GM11168 (cell line): ENCODE results near the gene CDH13.

Experiments
- in situ Hi-C: fragments of 300-500 bp; cut with MboI; formaldehyde crosslinking; loops from one replicate; pipeline ENCODE4 v1.12.0; 2022; ENCODE audit warnings: low sequenced_read_pairs; ENCODE audit not compliant: unreplicated experiment

The CDH13 gene

GRCh38 chr16:83552930-83553329 is 926.2 kb downstream of the CDH13 start:
- in situ Hi-C loops: no loop called here

- in situ Hi-C loops: no loop called here
Observed at GRCh38 chr16:83554096-83554495, 927.3 kb downstream of the CDH13 start.

GRCh38 chr16:83554540-83554939 is 927.8 kb downstream of the CDH13 start:
- in situ Hi-C loops: no loop called here

DNA sequence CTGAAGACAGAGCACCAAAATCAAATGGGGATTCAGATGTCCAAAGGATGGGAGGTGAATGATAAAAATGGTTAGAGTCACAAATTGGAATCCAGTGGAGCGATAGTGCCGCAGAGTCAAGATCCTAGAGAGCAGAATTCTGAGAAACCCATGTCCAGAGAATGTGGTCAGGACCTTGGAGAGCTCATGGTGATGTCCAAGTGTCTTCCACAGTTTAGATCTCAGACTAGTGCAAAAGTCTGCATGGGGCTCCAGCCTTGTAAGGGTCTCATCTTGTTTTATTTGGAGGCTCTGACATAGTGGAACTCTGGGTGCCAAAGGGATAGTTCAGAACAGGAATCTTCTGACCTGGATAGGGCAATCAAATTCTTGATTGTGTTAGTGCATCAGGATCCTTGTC is 935.1 kb downstream of the CDH13 start:
- in situ Hi-C loops: no loop called here

DNA sequence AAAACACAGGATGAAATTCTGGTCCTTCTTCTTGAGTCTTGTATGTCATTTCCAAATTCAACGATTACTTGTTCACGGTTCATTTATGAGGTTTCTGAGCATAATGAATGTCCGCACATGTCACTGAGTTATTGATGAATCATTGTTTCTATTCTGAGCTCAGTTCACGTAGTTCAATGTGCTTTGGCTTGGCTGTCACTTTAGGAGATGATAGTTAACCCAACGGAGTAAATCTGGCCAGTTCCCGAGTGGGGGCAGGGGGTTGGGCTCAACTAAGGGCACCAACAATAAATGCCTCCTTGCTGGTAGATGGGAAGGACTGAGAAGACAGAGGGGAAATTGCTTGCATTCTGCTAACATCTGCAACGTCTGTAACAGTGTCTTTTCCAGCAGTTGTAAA is 941.6 kb downstream of the CDH13 start:
- in situ Hi-C loops: no loop called here

DNA sequence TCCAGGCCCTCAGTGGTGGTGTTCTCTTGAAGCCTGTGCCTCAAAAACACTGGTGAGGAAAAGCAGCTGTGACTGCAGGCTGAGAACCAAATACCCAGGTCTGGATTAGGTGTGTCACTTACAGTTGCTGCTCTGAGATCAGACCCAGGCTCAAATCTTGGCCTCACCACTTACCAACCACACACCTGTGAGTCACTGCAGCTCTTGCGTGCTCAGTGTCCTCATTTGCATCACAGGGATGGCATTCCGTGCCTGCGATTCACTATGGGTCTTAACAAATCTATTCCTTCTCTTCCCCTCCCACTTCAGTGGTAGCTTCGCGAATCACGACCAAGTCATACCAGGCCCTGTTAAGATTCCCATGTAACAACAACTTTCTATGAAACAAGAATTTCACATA is 947.6 kb downstream of the CDH13 start:
- in situ Hi-C loops: no loop called here

DNA sequence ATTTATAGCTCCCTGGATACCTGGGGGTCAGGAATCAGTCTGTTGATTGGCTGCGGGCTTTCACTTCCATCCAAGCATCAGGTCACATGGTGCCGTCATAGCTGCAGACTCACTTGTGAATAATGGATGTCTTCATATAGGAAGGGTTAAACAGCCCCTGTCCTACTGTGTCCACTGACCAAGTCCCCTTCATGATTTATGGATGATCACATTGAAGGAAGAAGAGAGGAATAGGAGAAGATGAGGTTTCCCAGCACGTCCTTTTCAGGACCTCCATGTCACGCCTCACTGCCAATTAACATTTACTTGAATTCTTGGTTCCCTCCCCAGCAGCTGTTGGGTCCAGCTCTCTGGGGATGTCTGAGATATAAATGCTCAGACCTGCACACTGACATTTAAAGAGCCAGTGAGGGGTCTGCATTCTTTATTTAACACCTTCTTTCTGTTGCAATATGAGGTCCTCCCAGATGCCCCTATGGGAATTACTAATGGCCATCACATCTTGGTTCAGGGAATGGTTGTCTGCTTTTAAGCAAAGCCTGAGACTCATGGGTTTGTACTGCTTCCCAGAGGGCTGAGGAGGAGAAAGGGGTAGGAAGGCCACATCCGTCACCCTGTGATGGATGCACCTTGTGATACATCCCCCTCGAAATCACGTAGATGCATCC is 950.4 kb downstream of the CDH13 start:
- in situ Hi-C loops: no loop called here

GRCh38 chr16:83578171-83578570 is 951.4 kb downstream of the CDH13 start:
- in situ Hi-C loops: no loop called here

GRCh38 chr16:83579027-83579426 is 952.3 kb downstream of the CDH13 start:
- in situ Hi-C loops: no loop called here

DNA sequence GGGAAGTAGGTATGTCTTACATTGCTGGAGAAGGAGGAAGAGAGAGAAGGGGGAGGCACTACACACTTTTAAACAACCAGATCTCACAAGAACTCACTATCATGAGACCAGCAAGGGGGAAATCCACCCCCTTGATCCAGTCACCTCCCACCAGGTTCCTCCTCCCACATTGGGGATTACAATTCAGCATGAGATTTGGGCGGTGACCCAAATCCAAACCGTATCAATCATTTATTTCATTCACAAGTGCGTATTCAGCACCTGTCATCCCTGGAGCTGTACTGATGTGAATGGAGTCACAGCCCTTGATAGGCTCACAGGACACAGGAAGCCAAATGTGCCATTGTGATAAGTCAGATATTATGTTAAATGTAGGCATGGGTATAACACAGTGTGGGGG is 952.7 kb downstream of the CDH13 start:
- in situ Hi-C loops: no loop called here

- in situ Hi-C loops: no loop called here
Observed at GRCh38 chr16:83581082-83581481, 954.3 kb downstream of the CDH13 start.

GRCh38 chr16:83581994-83582747 is 955.4 kb downstream of the CDH13 start:
- in situ Hi-C loops: no loop called here

GRCh38 chr16:83586036-83586435 is 959.3 kb downstream of the CDH13 start:
- in situ Hi-C loops: no loop called here

GRCh38 chr16:83586461-83587200 is 959.9 kb downstream of the CDH13 start:
- in situ Hi-C loops: no loop called here

DNA sequence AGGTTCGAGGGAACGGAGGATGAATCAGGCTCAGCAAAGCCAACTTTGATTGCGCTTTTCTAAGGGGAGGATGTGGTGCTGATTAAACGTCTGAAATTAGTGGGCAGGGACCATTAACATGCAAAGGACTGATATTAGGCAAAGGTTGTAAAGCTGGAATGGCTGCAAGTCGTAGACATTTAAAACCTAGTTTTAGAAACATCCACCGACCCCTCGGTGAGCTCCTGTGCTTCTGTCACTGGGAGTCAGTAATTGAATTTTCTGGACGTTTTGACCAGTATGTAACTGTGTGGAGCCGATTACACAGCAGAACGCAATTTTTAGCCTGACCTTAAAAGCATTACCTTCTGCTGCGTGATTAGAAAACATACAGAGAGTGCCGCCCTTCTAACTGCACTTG is 960.4 kb downstream of the CDH13 start:
- in situ Hi-C loops: no loop called here

DNA sequence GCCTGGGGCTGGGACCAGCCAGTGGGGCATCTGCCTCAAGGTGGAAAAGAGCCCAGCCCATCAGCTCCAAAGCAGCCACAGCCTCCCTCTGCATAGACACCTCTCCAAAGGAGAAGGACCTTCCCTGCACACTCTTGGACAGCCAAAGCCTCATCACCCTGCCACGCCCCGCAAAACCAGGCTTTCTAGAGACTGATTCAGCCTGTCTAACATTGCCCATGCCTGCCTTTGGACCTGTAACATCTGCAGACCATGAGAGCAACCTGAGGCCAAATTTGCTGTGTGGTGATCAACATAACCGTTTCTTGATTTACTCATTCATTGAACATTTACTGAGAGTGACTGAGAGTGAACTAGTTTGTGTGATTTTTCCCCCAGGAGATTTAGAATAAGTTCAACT is 961.3 kb downstream of the CDH13 start:
- in situ Hi-C loops: no loop called here

DNA sequence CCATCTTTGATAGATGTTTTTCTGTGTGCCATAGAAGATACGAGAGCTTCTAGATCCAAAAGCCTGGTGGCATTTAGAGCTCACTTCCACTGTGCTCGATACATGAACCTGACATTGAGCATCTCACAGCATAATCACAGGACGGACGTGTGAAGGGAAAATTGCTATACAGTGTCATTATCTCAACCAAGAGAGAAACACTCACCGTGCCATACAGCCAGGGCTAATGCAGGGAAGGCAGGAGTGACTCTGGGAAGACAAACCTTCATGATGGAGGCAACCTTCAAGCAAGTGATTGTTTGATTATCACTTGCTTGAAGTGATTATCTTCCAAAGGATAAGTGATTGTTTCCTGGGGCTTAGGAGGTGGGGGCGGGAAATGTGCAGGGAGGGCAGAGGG is 962.8 kb downstream of the CDH13 start:
- in situ Hi-C loops: no loop called here

GRCh38 chr16:83592778-83593177 is 966.0 kb downstream of the CDH13 start:
- in situ Hi-C loops: no loop called here

DNA sequence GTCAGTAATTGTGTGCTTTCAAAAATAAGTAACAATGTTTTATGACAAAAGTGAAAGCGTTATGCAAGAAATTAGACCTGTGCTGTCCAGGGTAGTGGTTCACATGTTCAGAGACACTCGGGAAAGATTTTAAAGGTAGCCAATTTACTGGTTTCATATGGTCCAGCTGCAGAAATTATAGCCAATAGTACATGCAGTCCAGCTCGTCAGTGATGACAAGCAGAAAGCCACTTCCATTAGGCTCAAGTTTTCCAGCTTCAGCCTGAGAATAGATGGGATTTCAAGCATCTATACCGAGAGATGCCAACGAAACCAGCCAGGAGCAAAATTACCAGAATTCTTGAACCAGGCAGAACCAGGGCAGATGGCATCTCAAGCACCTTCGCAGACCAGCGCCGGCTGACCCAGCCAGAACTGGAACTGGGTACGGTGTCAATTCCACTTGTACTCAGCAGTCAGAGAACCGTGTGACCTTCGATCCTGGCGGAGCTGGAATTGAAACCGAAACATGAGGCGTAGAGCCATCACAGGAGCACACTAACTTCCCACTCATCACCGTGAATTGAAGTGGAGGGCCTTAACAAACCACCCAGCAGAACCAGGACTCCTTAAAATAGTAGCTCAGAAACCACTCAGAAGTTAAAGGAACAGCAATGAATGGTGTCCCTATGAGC is 973.2 kb downstream of the CDH13 start:
- in situ Hi-C loops: no loop called here

- in situ Hi-C loops: no loop called here
Observed at GRCh38 chr16:83602761-83603722, 976.3 kb downstream of the CDH13 start.
